ENCODE data around the gene WDR91.

WDR91 gene

DNA sequence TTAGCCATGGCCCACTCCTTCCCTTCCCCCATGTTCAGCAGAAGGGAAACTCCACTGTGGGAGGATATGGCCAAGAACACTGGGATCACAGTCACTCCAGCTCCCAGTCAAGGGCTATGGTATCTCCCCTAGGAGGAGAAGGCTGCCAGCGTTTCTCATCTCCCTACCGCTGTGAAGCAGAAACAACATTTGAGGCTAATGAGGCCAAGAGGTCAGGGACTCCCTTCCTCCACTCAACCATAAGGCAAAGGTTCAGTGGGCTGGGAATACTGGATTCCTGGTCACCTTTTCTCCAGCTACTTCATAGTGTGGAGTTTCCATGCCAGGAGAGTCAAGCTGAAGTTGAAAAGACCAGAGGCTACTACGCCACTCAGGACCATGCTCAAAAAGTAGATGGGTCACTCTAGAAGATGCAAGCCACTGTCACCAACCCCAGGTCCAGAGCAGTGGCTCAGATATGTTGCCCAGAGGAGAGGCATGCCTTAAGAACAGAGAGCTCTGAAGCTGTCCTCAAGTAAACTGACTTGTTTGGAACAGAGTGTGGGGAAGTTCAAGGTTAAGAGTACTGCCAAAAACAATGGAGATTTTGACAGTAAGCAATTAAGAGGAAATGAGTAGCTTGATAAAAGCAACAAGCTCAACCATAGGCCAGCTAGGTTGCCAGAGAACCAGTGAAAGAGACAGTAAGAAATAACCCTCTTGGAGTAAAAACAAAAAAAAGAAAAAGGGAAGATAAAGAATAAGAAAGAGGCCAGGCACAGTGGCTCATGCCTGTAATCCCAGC, 67.2 kb downstream of the WDR91 start:
- Histone ChIP-seq H3K4me1 (peaks cover 19 to 29% (median 22%) of the 10 kb centered on the region in 10 experiments), H3K27me3 (no peaks in the 10 kb centered on the region), H3K9me3 (replicated peaks in 1 of 11) (no peaks in the 10 kb centered on the region), H3K9ac (no peak overlapping the region), H3K36me3 (no peaks in the 10 kb centered on the region), H3K27ac (no peak overlapping the region), H3K4me2 (peak overlapping the region in 1 of 11 experiments; percentile 2; a peak in 3 of 22 replicates), H3K4me3 (no peak overlapping the region), H4K20me1 (no peaks in the 10 kb centered on the region)
- no peak for TF ChIP-seq Cebpa-rat (IDR thresholded peaks at IDR 0.05)
